CD14-positive monocyte (primary cell): ENCODE data around the gene AIFM3. TPM values are rescaled to one million over a fixed set of nuclear protein-coding genes. Genes with fewer than 3 reads are reported as not detected.
A peak's percentile ranks its signal among the peaks of the same experiment; 100 is the strongest.

Experiments used
- DNase-seq, 3 donors: peaks; one replicate each; pipeline ENCODE4 v3.0.0-alpha.2; 2011 to 2022
- H2AFZ ChIP-seq: 2 replicates; pipeline ENCODE4 v1.6.0; 2012; ENCODE audit warnings: mild to moderate bottlenecking, low read depth, low read length, inconsistent platforms; ENCODE audit not compliant: insufficient read depth, poor library complexity, severe bottlenecking
- H3K27ac ChIP-seq, 2 donors: 1 replicate in 1 of 2; 2 replicates in 1 of 2; pipeline ENCODE4 v1.5.1; 2012 to 2013; ENCODE audit warnings: low read length in 2 of 2, control low read depth in 1 of 2, inconsistent platforms in 1 of 2, low read depth in 1 of 2, mild to moderate bottlenecking in 1 of 2
- H3K27me3 ChIP-seq, 2 donors: one replicate each; pipeline versions ENCODE4 v1.6.0 to v1.6.1; 2011 to 2013; ENCODE audit warnings: low read length in 2 of 2; ENCODE audit not compliant: control insufficient read depth in 2 of 2, insufficient read depth in 2 of 2
- H3K36me3 ChIP-seq, 2 donors: replicated peaks in 1 of 2; 1 replicate in 1 of 2; 2 replicates in 1 of 2; pipeline versions ENCODE4 v1.5.1 to v1.6.1; 2012 to 2013; ENCODE audit warnings: low read length in 2 of 2, control low read depth in 1 of 2, inconsistent platforms in 1 of 2, mild to moderate bottlenecking in 1 of 2; ENCODE audit not compliant: insufficient read depth in 2 of 2, control insufficient read depth in 1 of 2
- H3K4me1 ChIP-seq, 2 donors: 1 replicate in 1 of 2; 2 replicates in 1 of 2; pipeline versions ENCODE4 v1.5.1 to v1.6.1; 2012 to 2013; ENCODE audit warnings: low read length in 2 of 2, control low read depth in 1 of 2, inconsistent platforms in 1 of 2, mild to moderate bottlenecking in 1 of 2, moderate library complexity in 1 of 2; ENCODE audit not compliant: insufficient read depth in 2 of 2, control insufficient read depth in 1 of 2
- H3K4me2 ChIP-seq: replicated peaks from 2 replicates; pipeline ENCODE3; 2012; ENCODE audit warnings: low read length, moderate library complexity, mild to moderate bottlenecking; ENCODE audit not compliant: poor library complexity, severe bottlenecking; ENCODE audit errors: extremely low read depth
- H3K4me3 ChIP-seq, 3 experiments: fragments of 200-600 bp in 1 of 3; sonication (generic) in 1 of 3; replicated peaks in 1 of 3; 1 replicate in 2 of 3; 2 replicates in 1 of 3; pipeline ENCODE4 v1.5.1; 2011 to 2013; ENCODE audit warnings: low read length in 3 of 3, mild to moderate bottlenecking in 3 of 3, control low read depth in 2 of 3, low read depth in 2 of 3, inconsistent platforms in 1 of 3, moderate library complexity in 1 of 3
- H3K79me2 ChIP-seq: 2 replicates; pipeline ENCODE4 v1.6.0; 2012; ENCODE audit warnings: mild to moderate bottlenecking, control low read depth, inconsistent platforms, low read length, moderate library complexity; ENCODE audit not compliant: insufficient read depth
- H3K9ac ChIP-seq: 2 replicates; pipeline ENCODE4 v1.6.0; 2017; ENCODE audit warnings: low read length, mild to moderate bottlenecking; ENCODE audit not compliant: insufficient read depth, poor library complexity, severe bottlenecking
- H3K9me3 ChIP-seq, 2 donors: replicated peaks in 1 of 2; 1 replicate in 1 of 2; 2 replicates in 1 of 2; pipeline versions ENCODE4 v1.5.1 to v1.6.1; 2012 to 2013; ENCODE audit warnings: low read length in 2 of 2, control low read depth in 1 of 2; ENCODE audit not compliant: control insufficient read depth in 1 of 2, insufficient read depth in 1 of 2
- H4K20me1 ChIP-seq: 2 replicates; pipeline ENCODE4 v1.6.0; 2012; ENCODE audit warnings: mild to moderate bottlenecking, low read length, control low read depth, moderate library complexity; ENCODE audit not compliant: insufficient read depth
- H3K27ac Mint-ChIP-seq, 7 donors: one replicate each; pipeline ENCODE4 v1.8.0; 2020; ENCODE audit warnings: mild to moderate bottlenecking in 7 of 7, mixed read lengths in 7 of 7, moderate library complexity in 6 of 7, inconsistent platforms in 2 of 7
- H3K27me3 Mint-ChIP-seq, 3 donors: one replicate each; pipeline ENCODE4 v1.8.0; 2021 to 2022; ENCODE audit warnings: low read depth in 3 of 3, mild to moderate bottlenecking in 3 of 3, mixed read lengths in 3 of 3, moderate library complexity in 3 of 3, inconsistent platforms in 1 of 3
- H3K36me3 Mint-ChIP-seq, 2 donors: one replicate each; pipeline ENCODE4 v1.8.0; 2020; ENCODE audit warnings: mixed read lengths in 2 of 2, inconsistent platforms in 1 of 2, mild to moderate bottlenecking in 1 of 2
- H3K4me1 Mint-ChIP-seq: one replicate; pipeline ENCODE4 v1.8.0; 2020; ENCODE audit warnings: mild to moderate bottlenecking, mixed read lengths
- H3K4me3 Mint-ChIP-seq, 2 donors: one replicate each; pipeline ENCODE4 v1.8.0; 2020; ENCODE audit warnings: mild to moderate bottlenecking in 2 of 2, mixed read lengths in 2 of 2, moderate library complexity in 1 of 2
- H3K9me3 Mint-ChIP-seq, 7 donors: one replicate each; pipeline ENCODE4 v1.8.0; 2020 to 2022; ENCODE audit warnings: mixed read lengths in 7 of 7, mild to moderate bottlenecking in 6 of 7, moderate library complexity in 6 of 7, inconsistent platforms in 2 of 7
- WGBS: methylation state at CpG from one replicate; pipeline ENCODE4 v1.1.5; 2013; ENCODE audit warnings: missing lambda C conversion rate; ENCODE audit not compliant: insufficient coverage; 5-methylcytosine and 5-hydroxymethylcytosine counted together
- intact Hi-C, 2 donors: fragments of 100-400 bp; cut with micrococcal nuclease; formaldehyde crosslinking; loops; one replicate each; pipeline versions ENCODE4 v1.15.0 to v1.15.1; 2023
- polyA plus RNA-seq, 3 donors: library from polyadenylated mRNA; depleted of rRNA in 1 of 3; unstranded in 2 of 3; stranded (reverse) in 1 of 3; fragments of 300-500 nt in 2 of 3; fragments of >200 nt in 1 of 3; fragmentation: Illumina TruSeq in 2 of 3; gene quantifications; 1 replicate in 2 of 3; 2 replicates in 1 of 3; pipeline ENCODE4 v1.2.3, GENCODE V29; 2012 to 2021
- TF ChIP-seq, protein P1 (sequence below): fragments of 200-600 bp; IDR thresholded peaks from one replicate; pipeline ENCODE4 v1.8.0; 2022; ENCODE audit warnings: antibody characterized with exemption, mild to moderate bottlenecking

AIFM3 gene
- polyA plus RNA-seq, 3 donors = 2.1 to 40.9 (median 2.3) TPM

DNA sequence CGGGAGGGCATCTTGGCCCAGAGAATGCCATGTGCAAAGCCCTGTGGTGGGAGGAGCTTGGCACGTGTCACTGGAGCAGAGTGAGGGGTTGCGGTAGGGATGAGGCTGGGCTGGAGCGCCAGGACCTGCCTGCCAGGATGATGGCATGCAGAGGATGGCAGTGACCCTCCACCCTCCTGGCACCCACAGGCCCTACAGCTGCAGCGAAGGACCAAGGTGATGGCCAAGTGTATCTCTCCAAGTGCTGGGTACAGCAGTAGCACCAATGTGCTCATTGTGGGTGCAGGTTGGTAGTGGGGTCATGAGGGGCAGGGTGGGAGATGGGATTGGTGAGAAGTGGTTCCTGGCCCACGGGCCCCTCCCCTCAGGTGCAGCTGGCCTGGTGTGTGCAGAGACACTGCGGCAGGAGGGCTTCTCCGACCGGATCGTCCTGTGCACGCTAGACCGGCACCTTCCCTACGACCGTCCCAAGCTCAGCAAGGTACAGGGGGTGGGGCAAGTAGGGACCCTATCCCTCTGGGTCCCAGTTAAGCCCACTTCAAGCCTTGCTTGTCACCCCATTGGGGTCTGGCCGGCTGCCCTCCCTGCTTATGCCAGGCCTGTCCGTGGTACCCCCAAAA lies 7.4 kb downstream of the AIFM3 start:
- peaks cover 30% of the 10 kb centered on the region for H3K4me1 Mint-ChIP-seq
- Histone ChIP-seq H3K79me2 (no peaks in the 10 kb centered on the region), H3K36me3 (no peaks in the 10 kb centered on the region), H3K27ac (no peak overlapping the region), H2AFZ (no peak overlapping the region), H3K9ac (no peak overlapping the region), H3K4me3 (no peak overlapping the region), H4K20me1 (no peaks in the 10 kb centered on the region), H3K4me2 (no peak overlapping the region), H3K9me3 (peaks cover 9 to 10% of the 10 kb centered on the region in 2 donors), H3K27me3 (no peaks in the 10 kb centered on the region), H3K4me1 (peaks cover 27 to 33% of the 10 kb centered on the region in 2 donors)
- no peak overlapping the region for H3K4me3 Mint-ChIP-seq
- TF ChIP-seq, protein P1, sequence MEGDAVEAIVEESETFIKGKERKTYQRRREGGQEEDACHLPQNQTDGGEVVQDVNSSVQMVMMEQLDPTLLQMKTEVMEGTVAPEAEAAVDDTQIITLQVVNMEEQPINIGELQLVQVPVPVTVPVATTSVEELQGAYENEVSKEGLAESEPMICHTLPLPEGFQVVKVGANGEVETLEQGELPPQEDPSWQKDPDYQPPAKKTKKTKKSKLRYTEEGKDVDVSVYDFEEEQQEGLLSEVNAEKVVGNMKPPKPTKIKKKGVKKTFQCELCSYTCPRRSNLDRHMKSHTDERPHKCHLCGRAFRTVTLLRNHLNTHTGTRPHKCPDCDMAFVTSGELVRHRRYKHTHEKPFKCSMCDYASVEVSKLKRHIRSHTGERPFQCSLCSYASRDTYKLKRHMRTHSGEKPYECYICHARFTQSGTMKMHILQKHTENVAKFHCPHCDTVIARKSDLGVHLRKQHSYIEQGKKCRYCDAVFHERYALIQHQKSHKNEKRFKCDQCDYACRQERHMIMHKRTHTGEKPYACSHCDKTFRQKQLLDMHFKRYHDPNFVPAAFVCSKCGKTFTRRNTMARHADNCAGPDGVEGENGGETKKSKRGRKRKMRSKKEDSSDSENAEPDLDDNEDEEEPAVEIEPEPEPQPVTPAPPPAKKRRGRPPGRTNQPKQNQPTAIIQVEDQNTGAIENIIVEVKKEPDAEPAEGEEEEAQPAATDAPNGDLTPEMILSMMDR = no peak
- DNase-seq = no peak
- peaks cover 5 to 7% (median 5%) of the 10 kb centered on the region in 3 donors for H3K27me3 Mint-ChIP-seq
- peaks cover 14 to 15% of the 10 kb centered on the region in 2 donors for H3K36me3 Mint-ChIP-seq
- H3K9me3 Mint-ChIP-seq = peaks cover 10 to 19% (median 14%) of the 10 kb centered on the region in 7 donors
- no peak overlapping the region for H3K27ac Mint-ChIP-seq
- intact Hi-C loops = no loop called here
- whole genome bisulfite sequencing = 94% methylated on average over 12 of the region's 16 CpGs

DNA sequence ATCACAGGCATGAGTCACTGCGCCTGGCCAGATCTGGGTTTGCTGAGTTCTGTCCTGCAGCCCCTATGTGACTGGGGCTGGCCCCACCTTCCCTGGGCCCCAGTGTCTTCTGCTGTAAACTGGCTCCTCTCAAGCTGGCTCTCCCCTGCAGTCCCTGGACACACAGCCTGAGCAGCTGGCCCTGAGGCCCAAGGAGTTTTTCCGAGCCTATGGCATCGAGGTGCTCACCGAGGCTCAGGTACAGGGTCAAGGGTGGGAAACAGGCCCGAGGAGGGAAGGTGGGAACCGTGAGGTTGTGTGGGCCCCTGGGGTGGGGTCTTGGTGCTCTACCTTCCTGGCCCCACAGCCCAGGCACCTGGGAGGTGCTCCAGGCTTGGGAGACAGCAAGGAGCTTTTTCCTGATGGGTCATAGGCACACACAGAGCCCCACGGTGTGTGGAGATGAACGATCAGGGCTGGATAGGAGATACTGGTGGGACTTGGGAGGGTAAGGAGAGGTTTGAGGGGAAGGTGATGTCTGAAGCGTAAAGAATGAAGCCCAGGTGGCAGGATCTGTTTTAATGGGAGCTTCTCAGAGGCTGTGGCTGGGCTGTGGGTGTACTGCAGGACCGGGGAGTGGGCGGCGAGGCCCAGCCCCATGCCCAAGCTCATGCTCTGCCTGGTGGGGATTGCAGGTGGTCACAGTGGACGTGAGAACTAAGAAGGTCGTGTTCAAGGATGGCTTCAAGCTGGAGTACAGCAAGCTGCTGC lies 8.7 kb downstream of the AIFM3 start:
- no peak for DNase-seq
- H3K4me1 ChIP-seq = peaks cover 37 to 45% of the 10 kb centered on the region in 2 donors
- intact Hi-C loops = no loop called here
- Mint-ChIP-seq H3K9me3 (peaks cover 10 to 19% (median 14%) of the 10 kb centered on the region in 7 donors), H3K27ac (peak overlapping the region in 3 of 7 donors; percentile 15 to 76 (median 61)), H3K4me3 (no peak overlapping the region), H3K4me1 (peaks cover 38% of the 10 kb centered on the region), H3K36me3 (peaks cover 14 to 15% of the 10 kb centered on the region in 2 donors), H3K27me3 (peaks cover 8 to 11% (median 10%) of the 10 kb centered on the region in 3 donors)
- H3K79me2 ChIP-seq = no peaks in the 10 kb centered on the region
- no peak overlapping the region for H3K4me2 ChIP-seq
- H2AFZ ChIP-seq = no peak overlapping the region
- H3K9ac ChIP-seq = no peak overlapping the region
- no peak overlapping the region for H3K27ac ChIP-seq
- TF ChIP-seq, protein P1 = no peak
- peaks cover 9 to 10% of the 10 kb centered on the region in 2 donors for H3K9me3 ChIP-seq
- H3K4me3 ChIP-seq = no peak overlapping the region
- no peaks in the 10 kb centered on the region for H3K36me3 ChIP-seq
- 91% methylated on average over 12 of the region's 14 CpGs for WGBS
- H4K20me1 ChIP-seq = no peaks in the 10 kb centered on the region
- peaks cover 0 to 3% of the 10 kb centered on the region in 2 donors for H3K27me3 ChIP-seq
